GM13977 (cell line): ENCODE results near the gene LPA.

Source experiments
- DNase-seq: peaks from one replicate; pipeline ENCODE4 v3.0.0; 2012; ENCODE audit warnings: low spot score
- CTCF ChIP-seq: IDR thresholded peaks from 2 replicates; pipeline ENCODE4 v1.5.1; 2012; ENCODE audit warnings: mild to moderate bottlenecking, control low read depth; ENCODE audit not compliant: insufficient read depth; ENCODE audit errors: extremely low read depth, missing control alignments
- in situ Hi-C: fragments of 300-500 bp; cut with MboI; formaldehyde crosslinking; loops from one replicate; pipeline ENCODE4 v1.12.0; 2022; ENCODE audit warnings: low sequenced_read_pairs, low pct_unique_long_range_greater_than_20kb, mixed read lengths, inconsistent platforms; ENCODE audit not compliant: unreplicated experiment

LPA gene

GRCh38 chr6:160494576-160494975, 169.5 kb downstream of the LPA start:
- DNase-seq, result no peak
- TF ChIP-seq CTCF, result no peak
- in situ Hi-C loops, result no loop called here

GRCh38 chr6:160489091-160489490, 175.0 kb downstream of the LPA start:
- in situ Hi-C loops, result no loop called here
- no peak for TF ChIP-seq CTCF
- no peak for DNase-seq

GRCh38 chr6:160487116-160487515, 177.0 kb downstream of the LPA start:
- in situ Hi-C loops, result no loop called here
- TF ChIP-seq CTCF, result no peak
- DNase-seq, result no peak
